Activated T-helper 2 cell treated with anti-CD3 and anti-CD28 coated beads, Interferon-gamma antibody, Interleukin-2, Interleukin-4, amounts not matched to agents 10 μg/mL and 5 μg/mL and 100 μg/mL, durations not matched to agents 14 hours and 24 hours and 36 hours (primary cell): Measurements from ENCODE around the gene SOWAHC. TPM values are rescaled to one million over a fixed set of nuclear protein-coding genes. Genes with fewer than 3 reads are reported as not detected.

Experiments
- DNase-seq: peaks from one replicate; pipeline ENCODE4 v3.0.0; 2021; ENCODE audit warnings: low spot score
- H3K27ac Mint-ChIP-seq: one replicate; pipeline ENCODE4 v1.8.0; 2021; ENCODE audit warnings: mixed read lengths
- H3K27me3 Mint-ChIP-seq: one replicate; pipeline ENCODE4 v1.8.0; 2021; ENCODE audit warnings: low read depth, mixed read lengths
- H3K36me3 Mint-ChIP-seq: one replicate; pipeline ENCODE4 v1.8.0; 2021; ENCODE audit warnings: low read depth, mixed read lengths
- H3K4me1 Mint-ChIP-seq: one replicate; pipeline ENCODE4 v1.8.0; 2021; ENCODE audit warnings: low read depth, mixed read lengths
- H3K4me3 Mint-ChIP-seq: one replicate; pipeline ENCODE4 v1.8.0; 2021; ENCODE audit warnings: low read depth, mild to moderate bottlenecking, moderate library complexity, mixed read lengths
- H3K9me3 Mint-ChIP-seq: one replicate; pipeline ENCODE4 v1.8.0; 2021; ENCODE audit warnings: mixed read lengths
- intact Hi-C: fragments of 100-400 bp; cut with micrococcal nuclease; formaldehyde crosslinking; loops from one replicate; pipeline ENCODE4 v1.15.1; 2023
- total RNA-seq: library from RNA; stranded (reverse); gene quantifications from 2 replicates; pipeline ENCODE4 v1.2.3, GENCODE V29; 2022

Gene SOWAHC
- total RNA-seq, 1 donor from 2014 or later, result 1.7 TPM

GRCh38 chr2:109644571-109645275, 30.6 kb downstream of the SOWAHC start:
- H3K4me1 Mint-ChIP-seq, result peaks cover 4% of the 10 kb centered on the region
- no peaks in the 10 kb centered on the region for H3K36me3 Mint-ChIP-seq
- intact Hi-C loops, result no loop called here
- no peaks in the 10 kb centered on the region for H3K27me3 Mint-ChIP-seq
- no peaks in the 10 kb centered on the region for H3K9me3 Mint-ChIP-seq
- H3K27ac Mint-ChIP-seq, result no peak overlapping the region
- DNase-seq, result no peak
- H3K4me3 Mint-ChIP-seq, result no peak overlapping the region

GRCh38 chr2:109645412-109646184, 31.4 kb downstream of the SOWAHC start:
- Mint-ChIP-seq H3K36me3 (no peaks in the 10 kb centered on the region), H3K9me3 (no peaks in the 10 kb centered on the region), H3K4me1 (peaks cover 4% of the 10 kb centered on the region), H3K4me3 (no peak overlapping the region), H3K27me3 (no peaks in the 10 kb centered on the region), H3K27ac (no peak overlapping the region)
- intact Hi-C loops, result no loop called here
- no peak for DNase-seq

- no peaks in the 10 kb centered on the region for H3K9me3 Mint-ChIP-seq
- intact Hi-C loops, result no loop called here
- no peak overlapping the region for H3K4me3 Mint-ChIP-seq
- peaks cover 4% of the 10 kb centered on the region for H3K4me1 Mint-ChIP-seq
- no peak overlapping the region for H3K27ac Mint-ChIP-seq
- H3K27me3 Mint-ChIP-seq, result no peaks in the 10 kb centered on the region
- H3K36me3 Mint-ChIP-seq, result no peaks in the 10 kb centered on the region
- DNase-seq, result no peak
Measured at GRCh38 chr2:109646961-109647360, 32.8 kb downstream of the SOWAHC start.

GRCh38 chr2:109647636-109648035, 33.5 kb downstream of the SOWAHC start:
- Mint-ChIP-seq H3K27ac (no peak overlapping the region), H3K9me3 (no peaks in the 10 kb centered on the region), H3K27me3 (no peaks in the 10 kb centered on the region), H3K4me1 (peaks cover 4% of the 10 kb centered on the region), H3K4me3 (no peak overlapping the region), H3K36me3 (no peaks in the 10 kb centered on the region)
- DNase-seq, result no peak
- intact Hi-C loops, result no loop called here

GRCh38 chr2:109648041-109648527, 33.9 kb downstream of the SOWAHC start:
- H3K27me3 Mint-ChIP-seq, result no peaks in the 10 kb centered on the region
- H3K27ac Mint-ChIP-seq, result no peak overlapping the region
- H3K4me3 Mint-ChIP-seq, result no peak overlapping the region

GRCh38 chr2:109649736-109650695, 35.9 kb downstream of the SOWAHC start:
- no peak overlapping the region for H3K4me3 Mint-ChIP-seq
- H3K9me3 Mint-ChIP-seq, result no peaks in the 10 kb centered on the region
- H3K4me1 Mint-ChIP-seq, result no peaks in the 10 kb centered on the region
- H3K27ac Mint-ChIP-seq, result no peak overlapping the region
- no peaks in the 10 kb centered on the region for H3K36me3 Mint-ChIP-seq
- no peak for DNase-seq
- intact Hi-C loops, result no loop called here
- peaks cover 3% of the 10 kb centered on the region for H3K27me3 Mint-ChIP-seq

More at GRCh38 chr2:109648041-109648527, 33.9 kb downstream of the SOWAHC start:
- Mint-ChIP-seq H3K9me3 (no peaks in the 10 kb centered on the region), H3K4me1 (peaks cover 4% of the 10 kb centered on the region), H3K36me3 (no peaks in the 10 kb centered on the region)
- intact Hi-C loops, result no loop called here
- DNase-seq, result no peak

- Mint-ChIP-seq H3K9me3 (no peaks in the 10 kb centered on the region), H3K4me1 (no peaks in the 10 kb centered on the region), H3K4me3 (no peak overlapping the region), H3K27ac (no peak overlapping the region), H3K27me3 (peaks cover 6% of the 10 kb centered on the region), H3K36me3 (no peaks in the 10 kb centered on the region)
- intact Hi-C loops, result no loop called here
- no peak for DNase-seq
Measured at GRCh38 chr2:109654326-109655050, 40.3 kb downstream of the SOWAHC start.

GRCh38 chr2:109655287-109655686, 41.1 kb downstream of the SOWAHC start:
- Mint-ChIP-seq H3K36me3 (no peaks in the 10 kb centered on the region), H3K27ac (no peak overlapping the region), H3K27me3 (peaks cover 6% of the 10 kb centered on the region), H3K4me1 (no peaks in the 10 kb centered on the region), H3K9me3 (no peaks in the 10 kb centered on the region), H3K4me3 (no peak overlapping the region)
- DNase-seq, result no peak
- intact Hi-C loops, result no loop called here

GRCh38 chr2:109659396-109660045, 45.4 kb downstream of the SOWAHC start:
- no peaks in the 10 kb centered on the region for H3K4me1 Mint-ChIP-seq
- no peaks in the 10 kb centered on the region for H3K9me3 Mint-ChIP-seq
- no peaks in the 10 kb centered on the region for H3K36me3 Mint-ChIP-seq
- DNase-seq, result no peak
- intact Hi-C loops, result no loop called here
- no peak overlapping the region for H3K4me3 Mint-ChIP-seq
- H3K27ac Mint-ChIP-seq, result no peak overlapping the region
- peaks cover 11% of the 10 kb centered on the region for H3K27me3 Mint-ChIP-seq

- H3K4me3 Mint-ChIP-seq, result no peak overlapping the region
- H3K9me3 Mint-ChIP-seq, result no peaks in the 10 kb centered on the region
- no peak overlapping the region for H3K27ac Mint-ChIP-seq
- DNase-seq, result no peak
- H3K36me3 Mint-ChIP-seq, result no peaks in the 10 kb centered on the region
- intact Hi-C loops, result no loop called here
- H3K27me3 Mint-ChIP-seq, result peaks cover 10% of the 10 kb centered on the region
- no peaks in the 10 kb centered on the region for H3K4me1 Mint-ChIP-seq
Measured at GRCh38 chr2:109660046-109660860, 46.1 kb downstream of the SOWAHC start.

- DNase-seq, result no peak
- Mint-ChIP-seq H3K4me3 (no peak overlapping the region), H3K27ac (no peak overlapping the region), H3K9me3 (no peaks in the 10 kb centered on the region), H3K36me3 (no peaks in the 10 kb centered on the region), H3K4me1 (no peaks in the 10 kb centered on the region), H3K27me3 (peaks cover 8% of the 10 kb centered on the region)
- intact Hi-C loops, result no loop called here
Measured at GRCh38 chr2:109662889-109663288, 48.7 kb downstream of the SOWAHC start.
